Mammary epithelial cell (primary cell): ENCODE results near the gene VSX2.

Experiments
- CTCF ChIP-seq, 2 donors: IDR thresholded peaks in 1 of 2; conservative IDR thresholded peaks in 1 of 2; 2 replicates each; pipeline ENCODE4 v1.5.1; 2011 to 2012; ENCODE audit warnings: inconsistent platforms in 2 of 2, low read length in 2 of 2, mild to moderate bottlenecking in 2 of 2, control low read depth in 1 of 2, low read depth in 1 of 2; ENCODE audit not compliant: insufficient read depth in 1 of 2; ENCODE audit errors: extremely low read depth in 1 of 2
- EZH2 ChIP-seq: IDR thresholded peaks from 2 replicates; pipeline ENCODE4 v1.6.1; 2012; ENCODE audit warnings: low read length, inconsistent platforms, borderline replicate concordance

DNA sequence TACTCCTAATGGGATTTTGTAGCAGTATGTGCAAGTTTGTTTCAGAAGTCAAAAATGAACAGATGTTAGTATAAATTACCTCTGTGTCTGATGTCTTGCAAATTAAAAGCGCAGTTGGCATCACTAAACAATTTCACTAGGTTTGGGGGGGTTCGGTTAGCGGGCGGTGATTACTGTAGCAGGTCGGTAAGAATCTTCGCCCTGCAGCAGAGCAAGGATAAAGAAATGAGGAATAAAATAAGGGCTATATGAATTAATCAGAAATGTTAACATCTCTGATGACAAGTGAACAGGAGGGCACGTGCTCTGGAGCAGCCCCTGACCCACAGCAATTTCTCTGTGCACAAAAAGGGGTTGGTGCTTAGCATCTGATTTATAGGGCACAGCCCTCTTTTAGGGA lies 43.6 kb upstream of the VSX2 start:
- no peak for TF ChIP-seq CTCF (conservative IDR thresholded peaks at IDR 0.05 in 1 of 2, IDR thresholded peaks at IDR 0.05 in 1 of 2; ENCODE audit: extremely low read depth in 1 of 2, insufficient read depth in 1 of 2, low read depth in 1 of 2, low read length in 2 of 2)
- TF ChIP-seq EZH2: no peak
